ENCODE results near the gene BDH2.

- TF ChIP-seq TSHZ1 (tag by site-specific recombination; IDR thresholded peaks at IDR 0.05; ENCODE audit: borderline replicate concordance) (no peak), ZBTB44 (tag by site-specific recombination; IDR thresholded peaks at IDR 0.05) (no peak), ZNF16 (tag by site-specific recombination; IDR thresholded peaks at IDR 0.05; ENCODE audit: low read depth) (no peak), CTCF (tag by site-specific recombination; IDR thresholded peaks at IDR 0.05) (no peak), BCL11A (tag by site-specific recombination; IDR thresholded peaks at IDR 0.05; ENCODE audit: low read depth) (no peak), GLI2 (tag by site-specific recombination; IDR thresholded peaks at IDR 0.05; ENCODE audit: borderline replicate concordance, low read depth) (no peak), ZNF521 (tag by site-specific recombination; IDR thresholded peaks at IDR 0.05) (no peak), ZNF280C (tag by site-specific recombination; IDR thresholded peaks at IDR 0.05) (no peak), ZNF600 (tag by site-specific recombination; IDR thresholded peaks at IDR 0.05) (no peak), GLI4 (tag by site-specific recombination; IDR thresholded peaks at IDR 0.05) (no peak), ZNF132 (tag by site-specific recombination; IDR thresholded peaks at IDR 0.05; ENCODE audit: borderline replicate concordance) (no peak)
Measured at GRCh38 chr4:103030791-103031190, 68.8 kb downstream of the BDH2 start.
